ENCODE measurements around the gene BAG5.
"Not testable (repeated sequence)": the region's sequence is repeated elsewhere in the genome, so short reads cannot be mapped to it uniquely, and the experiment has no call there.

Gene BAG5

GRCh38 chr14:103522649-103523574 lies 39.5 kb downstream of the BAG5 start, which contains the start of gene CKB:
CKB (minus strand) TSS chr14:103522830; CDS start chr14:103522493, 337 bp downstream.
- DNase-seq (ENCODE audit: low read depth in 2 of 2): no peak

DNA sequence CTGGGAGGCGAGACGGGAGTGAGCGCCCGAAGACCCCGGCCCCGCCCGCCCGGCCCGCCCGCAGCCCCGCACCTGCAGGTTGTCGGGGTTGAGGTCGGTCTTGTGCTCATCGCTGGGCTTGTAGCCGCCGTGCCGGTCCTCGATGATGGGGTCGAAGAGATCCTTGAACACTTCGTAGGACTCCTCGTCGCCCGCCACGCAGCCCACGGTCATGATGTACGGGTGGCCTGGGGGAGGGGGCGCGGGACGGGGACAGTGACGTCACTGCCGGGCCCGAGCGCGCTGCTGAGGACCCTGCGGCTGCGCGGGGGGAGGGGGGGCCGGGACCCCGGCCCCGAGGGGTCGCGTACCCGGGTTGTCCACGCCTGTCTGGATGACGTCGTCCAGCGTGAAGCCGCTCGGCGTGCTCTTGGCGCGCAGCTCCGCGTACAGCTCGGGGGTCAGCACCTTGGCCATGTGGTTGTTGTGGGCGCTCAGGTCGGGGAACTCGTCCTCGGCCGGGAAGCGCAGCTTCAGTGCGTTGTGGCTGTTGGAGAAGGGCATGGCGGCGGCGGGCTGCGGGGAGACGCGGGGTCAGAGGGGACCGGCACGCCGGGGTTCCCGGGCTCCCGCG lies 40.4 kb downstream of the BAG5 start:
- no peak for DNase-seq (ENCODE audit: low read depth in 2 of 2)

GRCh38 chr14:103521438-103521950 lies 41.0 kb downstream of the BAG5 start:
- DNase-seq (ENCODE audit: low read depth in 2 of 2): no peak

DNA sequence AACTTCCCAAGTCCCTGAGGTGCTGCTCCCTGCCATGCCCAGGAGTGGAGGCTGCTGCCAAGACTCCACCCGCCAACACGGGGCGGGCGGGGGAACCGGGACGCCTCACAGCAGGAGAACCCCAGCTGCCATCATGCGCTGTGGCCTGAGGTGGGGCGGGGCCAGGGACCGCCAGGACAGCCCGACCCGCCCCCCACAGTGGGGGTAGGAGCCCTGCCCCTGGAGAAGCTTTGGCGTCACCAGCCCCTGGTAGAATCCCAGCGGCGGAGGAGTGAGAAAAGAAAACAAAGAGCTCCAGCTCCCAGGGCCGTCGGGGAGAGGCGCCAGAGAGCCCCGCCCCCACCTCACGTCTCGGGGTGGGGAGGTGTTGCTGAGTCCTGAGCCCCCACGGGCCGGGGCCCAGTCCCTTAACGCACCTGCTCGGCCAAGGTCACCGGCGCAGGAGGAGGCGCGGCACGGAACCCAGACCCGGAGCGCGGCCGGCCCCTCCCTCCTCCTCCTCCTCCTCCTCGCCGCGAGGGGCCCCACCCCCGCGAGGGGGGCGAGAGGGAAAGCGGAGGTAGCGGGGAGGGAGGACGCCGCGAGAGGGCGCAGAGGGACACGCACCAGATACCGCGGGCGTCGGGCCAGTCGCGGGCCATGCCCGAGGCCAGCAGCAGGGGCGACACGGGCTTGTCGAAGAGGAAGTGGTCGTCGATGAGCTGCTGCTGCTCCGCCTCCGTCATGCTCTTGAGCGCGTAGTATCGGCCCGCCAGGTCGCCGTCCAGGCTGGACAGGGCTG lies 41.6 kb downstream of the BAG5 start:
- peak; percentile 42 to 50 for DNase-seq (ENCODE audit: low read depth in 2 of 2)

- no peak for DNase-seq (ENCODE audit: low read depth in 2 of 2)
Measured at GRCh38 chr14:103520269-103520656, 42.2 kb downstream of the BAG5 start.

GRCh38 chr14:103519837-103520212 lies 42.6 kb downstream of the BAG5 start:
- no peak for DNase-seq (ENCODE audit: low read depth in 2 of 2)

- DNase-seq (ENCODE audit: low read depth in 2 of 2): no peak
Measured at GRCh38 chr14:103519043-103519836, 43.2 kb downstream of the BAG5 start.

DNA sequence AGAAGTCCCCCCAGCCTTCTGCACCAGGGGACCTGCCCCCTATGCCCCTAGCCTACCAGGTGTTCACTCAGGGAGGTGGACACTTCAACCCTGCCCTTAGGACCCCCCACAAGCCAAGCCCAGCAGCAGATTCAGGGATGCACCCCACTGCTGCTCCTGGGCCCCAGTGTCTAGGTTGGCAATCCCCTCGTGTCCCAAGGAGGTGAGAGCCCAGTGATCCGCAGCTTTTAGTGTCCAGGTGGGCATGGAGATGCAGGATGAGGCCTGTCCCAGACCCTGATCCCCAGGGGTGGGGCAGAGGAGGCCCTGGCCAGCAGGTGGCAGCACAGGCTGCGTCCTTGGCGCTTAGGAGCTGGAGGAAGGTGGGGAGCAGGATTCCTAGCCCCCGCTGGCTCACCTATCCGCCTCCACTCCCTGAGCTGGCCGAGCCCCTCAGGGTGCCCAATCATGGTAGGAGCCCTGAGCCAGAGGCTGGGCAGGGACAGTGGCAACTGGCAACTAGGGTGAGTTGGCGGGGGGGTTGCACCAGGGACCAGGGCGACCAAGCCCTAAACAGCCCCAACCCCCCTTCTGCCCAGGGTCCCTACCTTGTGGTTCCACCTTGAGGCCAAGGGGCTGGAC lies 43.9 kb downstream of the BAG5 start:
- peak in 1 of 2 donors; percentile 32 for DNase-seq (ENCODE audit: low read depth in 2 of 2)

GRCh38 chr14:103517721-103518421 lies 44.6 kb downstream of the BAG5 start:
- no peak for DNase-seq (ENCODE audit: low read depth in 2 of 2)

DNA sequence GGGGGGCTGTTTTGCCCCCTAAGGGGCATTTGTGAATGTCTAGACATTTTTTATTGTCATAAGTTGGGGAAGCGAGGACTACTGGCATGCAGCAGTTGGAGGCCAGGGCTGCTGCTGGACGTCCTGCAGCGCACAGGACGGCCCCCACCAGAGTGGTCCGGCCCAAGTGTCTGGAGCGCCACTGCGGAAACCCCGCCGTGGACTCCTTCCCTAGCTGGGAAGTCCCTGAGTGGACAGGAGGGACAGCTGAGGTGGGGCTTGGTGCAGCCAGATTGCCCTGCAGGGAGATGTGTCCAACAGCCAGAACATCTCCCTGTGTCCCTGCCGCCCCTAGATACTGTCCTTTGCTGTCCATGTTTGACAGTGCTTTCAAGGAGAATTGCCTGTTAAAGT lies 45.3 kb downstream of the BAG5 start:
- no peak for DNase-seq (ENCODE audit: low read depth in 2 of 2)

DNA sequence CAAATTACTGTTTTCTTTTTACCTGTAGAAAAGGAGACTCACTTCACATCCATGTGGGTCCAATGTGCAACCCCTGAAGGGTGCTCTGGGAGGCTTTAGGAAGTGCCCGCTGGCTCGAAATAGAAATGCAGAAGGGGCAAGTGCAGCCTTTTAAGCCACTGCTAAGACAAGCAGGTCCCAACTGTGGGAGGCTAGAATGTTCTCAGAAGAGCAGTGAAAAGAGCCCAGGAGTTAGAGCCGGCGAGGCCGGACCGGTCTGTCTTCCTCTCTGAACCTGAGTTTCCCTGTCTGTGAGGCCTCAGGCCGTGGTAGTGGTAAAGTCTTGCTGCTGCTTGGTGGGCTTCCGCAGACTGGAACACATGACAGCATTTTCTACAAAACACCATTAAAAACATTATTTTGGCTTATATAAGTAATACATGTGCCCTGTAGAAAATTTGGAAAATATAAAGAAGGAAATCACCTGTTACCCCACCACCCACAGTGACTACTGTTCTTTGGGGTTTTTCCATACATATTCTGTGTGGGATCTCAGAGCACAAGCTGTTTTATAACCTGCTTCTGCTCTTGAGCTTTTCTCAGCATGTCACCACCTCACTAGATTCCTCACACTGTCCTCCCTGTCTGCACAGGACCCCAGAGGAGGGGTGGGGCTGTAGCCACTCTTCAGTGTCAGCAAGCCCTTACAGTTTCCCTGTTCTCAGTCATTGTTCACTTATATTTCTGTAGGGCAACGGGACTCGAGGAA lies 45.9 kb downstream of the BAG5 start:
- DNase-seq (ENCODE audit: low read depth in 2 of 2): no peak

- no peak for DNase-seq (ENCODE audit: low read depth in 2 of 2)
Measured at GRCh38 chr14:103514596-103515421, 47.6 kb downstream of the BAG5 start.

- DNase-seq (ENCODE audit: low read depth in 2 of 2): no peak
Measured at GRCh38 chr14:103512701-103513611, 49.5 kb downstream of the BAG5 start.

DNA sequence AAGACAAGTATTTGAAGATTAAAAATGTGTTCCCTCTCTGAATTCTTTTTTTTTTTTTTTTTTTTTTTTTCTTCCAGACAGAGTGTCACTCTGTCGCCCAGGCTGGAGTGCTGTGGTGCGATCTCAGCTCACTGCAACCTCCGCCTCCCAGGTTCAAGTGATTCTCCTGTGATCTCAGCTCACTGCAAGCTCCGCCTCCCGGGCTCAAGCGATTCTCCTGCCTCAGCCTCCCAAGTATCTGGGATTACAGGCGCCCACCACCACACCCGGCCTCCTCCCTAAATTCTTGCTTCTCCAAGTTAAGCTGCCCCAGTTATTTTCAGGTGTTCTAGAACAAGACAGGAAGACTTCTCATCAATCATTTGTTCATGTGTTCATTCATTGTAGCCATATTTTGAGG lies 50.3 kb downstream of the BAG5 start:
- DNase-seq (ENCODE audit: low read depth in 2 of 2): not testable (repeated sequence)

DNA sequence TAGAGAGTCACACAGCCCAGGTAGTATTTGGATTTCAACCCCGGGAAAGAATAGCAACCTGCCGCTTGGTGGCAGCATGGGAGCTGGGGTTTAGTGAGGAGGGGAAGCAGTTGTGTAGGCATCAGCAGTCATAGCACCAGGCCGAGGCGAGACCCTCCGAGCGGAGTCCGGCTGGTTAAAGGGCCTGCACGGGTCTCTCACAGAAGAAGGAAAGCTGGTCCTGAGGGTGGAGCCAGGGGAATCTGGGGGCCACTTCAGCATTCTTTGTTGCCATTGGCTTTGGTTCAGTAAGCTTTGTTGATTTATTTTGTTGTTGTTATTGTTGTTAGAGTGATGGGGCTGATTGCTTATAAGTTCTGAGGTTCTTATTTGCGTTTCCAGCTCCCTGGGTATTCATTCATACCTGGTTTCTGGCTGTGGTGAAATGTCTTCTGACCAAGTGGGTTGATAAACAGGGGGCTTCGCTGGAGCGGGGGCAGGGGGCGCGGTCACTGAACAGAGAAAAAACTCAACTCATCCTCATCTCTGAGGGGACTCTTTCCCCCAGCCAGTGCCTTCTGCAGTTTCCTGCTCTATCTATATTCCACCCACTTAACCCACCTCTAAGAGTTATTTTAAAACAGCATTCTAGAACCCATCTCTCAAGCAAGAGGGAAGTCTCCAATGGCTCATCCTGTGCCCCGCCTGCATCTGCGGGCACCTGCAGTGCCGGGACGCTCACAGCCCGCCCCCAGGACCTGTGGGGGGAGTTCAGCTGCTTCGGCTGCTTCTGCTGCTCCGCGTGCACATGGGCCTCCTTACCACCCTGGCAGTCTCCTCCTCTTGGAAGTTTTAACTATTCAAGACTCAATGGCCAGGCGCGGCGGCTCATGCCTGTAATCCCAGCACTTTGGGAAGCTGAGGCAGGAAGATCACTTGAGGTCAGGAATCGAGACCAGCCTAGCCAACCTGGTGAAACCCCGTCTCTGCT lies 51.4 kb downstream of the BAG5 start:
- DNase-seq (ENCODE audit: low read depth in 2 of 2): no peak
